ENCODE results near the gene TMEM260.

TMEM260 gene

GRCh38 chr14:56579345-56580220, at the start of gene TMEM260:
TMEM260 (plus strand) TSS chr14:56579798; CDS start chr14:56579915, 117 bp downstream.
- in situ Hi-C loops (cut with MboI; ENCODE audit: low sequenced_read_pairs) = no loop called here

GRCh38 chr14:56532546-56532945, 47.1 kb upstream of the TMEM260 start:
- in situ Hi-C loops (cut with MboI; ENCODE audit: low sequenced_read_pairs) = no loop called here

- in situ Hi-C loops (cut with MboI; ENCODE audit: low sequenced_read_pairs) = no loop called here
These were observed 44.9 kb upstream of the TMEM260 start for GRCh38 chr14:56534656-56535055.

- in situ Hi-C loops (cut with MboI; ENCODE audit: low sequenced_read_pairs) = no loop called here
These were observed 39.7 kb upstream of the TMEM260 start for GRCh38 chr14:56539862-56540261.

- in situ Hi-C loops (cut with MboI; ENCODE audit: low sequenced_read_pairs) = no loop called here
These were observed 36.2 kb upstream of the TMEM260 start for GRCh38 chr14:56543436-56543835.

GRCh38 chr14:56549721-56550120, 29.9 kb upstream of the TMEM260 start:
- in situ Hi-C loops (cut with MboI; ENCODE audit: low sequenced_read_pairs) = no loop called here

GRCh38 chr14:56552615-56553014, 27.0 kb upstream of the TMEM260 start:
- in situ Hi-C loops (cut with MboI; ENCODE audit: low sequenced_read_pairs) = no loop called here

GRCh38 chr14:56554301-56554700, 25.3 kb upstream of the TMEM260 start:
- in situ Hi-C loops (cut with MboI; ENCODE audit: low sequenced_read_pairs) = no loop called here

- in situ Hi-C loops (cut with MboI; ENCODE audit: low sequenced_read_pairs) = no loop called here
These were observed 23.6 kb upstream of the TMEM260 start for GRCh38 chr14:56555921-56556570.

GRCh38 chr14:56559182-56559581, 20.4 kb upstream of the TMEM260 start:
- in situ Hi-C loops (cut with MboI; ENCODE audit: low sequenced_read_pairs) = no loop called here

- in situ Hi-C loops (cut with MboI; ENCODE audit: low sequenced_read_pairs) = no loop called here
These were observed 18.0 kb upstream of the TMEM260 start for GRCh38 chr14:56561606-56562005.

- in situ Hi-C loops (cut with MboI; ENCODE audit: low sequenced_read_pairs) = no loop called here
These were observed 16.7 kb upstream of the TMEM260 start for GRCh38 chr14:56562883-56563282.

- in situ Hi-C loops (cut with MboI; ENCODE audit: low sequenced_read_pairs) = no loop called here
These were observed 10.4 kb upstream of the TMEM260 start for GRCh38 chr14:56569174-56569573.

GRCh38 chr14:56570295-56570694, 9.3 kb upstream of the TMEM260 start:
- in situ Hi-C loops (cut with MboI; ENCODE audit: low sequenced_read_pairs) = no loop called here

GRCh38 chr14:56580221-56580711, 668 bp downstream of the TMEM260 start:
- in situ Hi-C loops (cut with MboI; ENCODE audit: low sequenced_read_pairs) = no loop called here

- in situ Hi-C loops (cut with MboI; ENCODE audit: low sequenced_read_pairs) = no loop called here
These were observed 1.6 kb downstream of the TMEM260 start for GRCh38 chr14:56581041-56581727.

GRCh38 chr14:56585461-56586084, 6.0 kb downstream of the TMEM260 start:
- in situ Hi-C loops (cut with MboI; ENCODE audit: low sequenced_read_pairs) = no loop called here

- in situ Hi-C loops (cut with MboI; ENCODE audit: low sequenced_read_pairs) = no loop called here
These were observed 8.1 kb downstream of the TMEM260 start for GRCh38 chr14:56587701-56588100.

- in situ Hi-C loops (cut with MboI; ENCODE audit: low sequenced_read_pairs) = no loop called here
These were observed 10.9 kb downstream of the TMEM260 start for GRCh38 chr14:56590535-56590960.

- in situ Hi-C loops (cut with MboI; ENCODE audit: low sequenced_read_pairs) = no loop called here
These were observed 13.3 kb downstream of the TMEM260 start for GRCh38 chr14:56592746-56593544.

All from HL-60/S4 treated with retinoic acid at 250 ng/mL for 4 days and 3 days (cell line).